ENCODE measurements around the gene BID. TPM values are rescaled to one million over a fixed set of nuclear protein-coding genes. Genes with fewer than 3 reads are reported as not detected.
"Not testable (repeated sequence)": the region's sequence is repeated elsewhere in the genome, so short reads cannot be mapped to it uniquely, and the experiment has no call there.

BID gene
- total and polyA plus RNA-seq, 4 experiments from 2014 or later: 22.0 to 104 (median 47.7) TPM

- Histone ChIP-seq H3K27ac (ENCODE audit: low read depth, low read length) (no peak overlapping the region), H3K36me3 (ENCODE audit: insufficient read depth, low read length) (no peaks in the 10 kb centered on the region), H3K27me3 (ENCODE audit: insufficient read depth, low read length) (no peaks in the 10 kb centered on the region), H3K4me3 (ENCODE audit: low read length in 2 of 2) (no peak overlapping the region), H3K4me1 (ENCODE audit: insufficient read depth, low read length) (peaks cover 48% of the 10 kb centered on the region), H3K9me3 (ENCODE audit: control insufficient read depth in 1 of 2, low read length in 2 of 2) (no peaks in the 10 kb centered on the region)
- H3K27ac Mint-ChIP-seq: peak overlapping the region in 5 of 7 donors; percentile 22 to 72 (median 48)
- intact Hi-C loops (cut with micrococcal nuclease): no loop called here
- H3K36me3 Mint-ChIP-seq: peaks cover 0 to 5% of the 10 kb centered on the region in 2 donors
- no peaks in the 10 kb centered on the region for H3K9me3 Mint-ChIP-seq
- ChIA-PET CTCF (ENCODE audit: partially characterized antibody) (interaction anchor here (1.1 to 6.8 kb wide), 2 partner anchors 16 to 28 kb away, joined by 4 to 58 read pairs; no protein-coding TSS in a partner anchor), POLR2A (ENCODE audit: partially characterized antibody) (interaction anchor here (1.9 kb wide), 1 partner anchor 10 kb away, joined by 13 read pairs; no protein-coding TSS in a partner anchor)
- peaks cover 31 to 76% (median 49%) of the 10 kb centered on the region in 4 donors for H3K4me1 Mint-ChIP-seq
- H3K27me3 Mint-ChIP-seq: no peaks in the 10 kb centered on the region
- peak overlapping the region in 1 of 8 donors; percentile 25 for H3K4me3 Mint-ChIP-seq
- no peak for DNase-seq
These were observed 4.6 kb downstream of the BID start for GRCh38 chr22:17769716-17770082.

GRCh38 chr22:17769013-17769715 lies 5.1 kb downstream of the BID start:
- Mint-ChIP-seq H3K4me1 (peaks cover 36 to 80% (median 53%) of the 10 kb centered on the region in 4 donors), H3K27ac (peak overlapping the region in 3 of 7 donors; percentile 22 to 69 (median 23)), H3K27me3 (no peaks in the 10 kb centered on the region), H3K4me3 (peak overlapping the region in 1 of 8 donors; percentile 20), H3K36me3 (peaks cover 0 to 5% of the 10 kb centered on the region in 2 donors), H3K9me3 (no peaks in the 10 kb centered on the region)
- H3K27ac ChIP-seq (ENCODE audit: low read depth, low read length): no peak overlapping the region
- CTCF ChIA-PET (ENCODE audit: partially characterized antibody): interaction anchor here (1.4 to 6.8 kb wide), 3 partner anchors 15 to 17 kb away, joined by 3 to 58 read pairs (median 17); no protein-coding TSS in a partner anchor
- intact Hi-C loops (cut with micrococcal nuclease): no loop called here
- peaks cover 46% of the 10 kb centered on the region for H3K4me1 ChIP-seq (ENCODE audit: insufficient read depth, low read length)
- no peak overlapping the region for H3K4me3 ChIP-seq (ENCODE audit: low read length in 2 of 2)
- H3K36me3 ChIP-seq (ENCODE audit: insufficient read depth, low read length): no peaks in the 10 kb centered on the region
- POLR2A ChIA-PET (ENCODE audit: partially characterized antibody): interaction anchor here (1.9 kb wide), 1 partner anchor 11 kb away, joined by 13 read pairs; no protein-coding TSS in a partner anchor
- no peak for DNase-seq
- no peaks in the 10 kb centered on the region for H3K9me3 ChIP-seq (ENCODE audit: control insufficient read depth in 1 of 2, low read length in 2 of 2)
- H3K27me3 ChIP-seq (ENCODE audit: insufficient read depth, low read length): no peaks in the 10 kb centered on the region

- no peaks in the 10 kb centered on the region for H3K36me3 ChIP-seq (ENCODE audit: insufficient read depth, low read length)
- ChIA-PET POLR2A (ENCODE audit: partially characterized antibody) (interaction anchor here (0.6 to 2.0 kb wide), 7 partner anchors 10 to 310 kb away, joined by 3 to 9 read pairs (median 4); partner anchors contain the start of gene PEX26), CTCF (ENCODE audit: partially characterized antibody) (interaction anchor here (1.2 to 3.1 kb wide), 8 partner anchors 11 to 24 kb away, joined by 3 to 17 read pairs (median 7); no protein-coding TSS in a partner anchor)
- Mint-ChIP-seq H3K36me3 (peaks cover 0 to 3% of the 10 kb centered on the region in 2 donors), H3K4me3 (peak overlapping the region; percentile 65 to 91 (median 78)), H3K9me3 (no peaks in the 10 kb centered on the region), H3K4me1 (peaks cover 30 to 71% (median 46%) of the 10 kb centered on the region in 4 donors), H3K27me3 (no peaks in the 10 kb centered on the region), H3K27ac (peak overlapping the region; percentile 69 to 97 (median 91))
- H3K9me3 ChIP-seq (ENCODE audit: control insufficient read depth in 1 of 2, low read length in 2 of 2): no peaks in the 10 kb centered on the region
- H3K4me3 ChIP-seq (ENCODE audit: low read length in 2 of 2): no peak overlapping the region
- intact Hi-C loops (cut with micrococcal nuclease): loop anchor here (1.0 kb wide), 1 partner anchor 10 kb away; no protein-coding TSS in a partner anchor
- peak; percentile 66 to 75 (median 67) for DNase-seq
- peak overlapping the region; percentile 42 for H3K27ac ChIP-seq (ENCODE audit: low read depth, low read length)
- no peaks in the 10 kb centered on the region for H3K27me3 ChIP-seq (ENCODE audit: insufficient read depth, low read length)
- H3K4me1 ChIP-seq (ENCODE audit: insufficient read depth, low read length): peaks cover 36% of the 10 kb centered on the region
These were observed 6.8 kb downstream of the BID start for GRCh38 chr22:17767233-17768065.

DNA sequence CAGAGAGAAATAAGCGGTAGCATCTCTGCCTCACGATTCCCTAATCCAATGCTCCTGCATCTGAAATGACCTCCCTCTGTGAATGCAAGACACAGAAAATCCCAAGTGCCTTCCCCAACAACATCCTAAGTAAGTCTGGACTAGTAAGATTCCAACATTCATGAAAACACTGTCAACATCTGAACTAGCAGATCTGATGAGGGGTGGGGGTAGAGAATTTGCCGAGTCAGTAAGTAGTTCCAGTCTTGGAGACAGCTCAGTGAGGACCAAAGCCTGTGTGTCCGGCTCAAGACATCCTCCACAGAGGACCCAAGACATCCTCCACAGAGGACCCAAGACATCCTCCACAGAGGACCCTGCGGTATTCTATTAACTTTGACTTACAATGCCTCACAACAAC lies 9.4 kb downstream of the BID start:
- H3K27ac Mint-ChIP-seq: peak overlapping the region in 3 of 7 donors; percentile 30 to 85 (median 52)
- peaks cover 19% of the 10 kb centered on the region for H3K4me1 ChIP-seq (ENCODE audit: insufficient read depth, low read length)
- POLR2A ChIA-PET (ENCODE audit: partially characterized antibody): interaction anchor here (0.8 to 1.5 kb wide), 5 partner anchors 9 to 20 kb away, joined by 3 to 10 read pairs (median 3); no protein-coding TSS in a partner anchor
- H3K36me3 Mint-ChIP-seq; H3K27me3 Mint-ChIP-seq; DNase-seq; H3K4me3 ChIP-seq (ENCODE audit: low read length in 2 of 2); H3K9me3 ChIP-seq (ENCODE audit: control insufficient read depth in 1 of 2, low read length in 2 of 2); H3K9me3 Mint-ChIP-seq; H3K36me3 ChIP-seq (ENCODE audit: insufficient read depth, low read length); intact Hi-C loops (cut with micrococcal nuclease); H3K27me3 ChIP-seq (ENCODE audit: insufficient read depth, low read length); H3K27ac ChIP-seq (ENCODE audit: low read depth, low read length): not testable (repeated sequence)
- peaks cover 25 to 62% (median 37%) of the 10 kb centered on the region in 4 donors for H3K4me1 Mint-ChIP-seq
- CTCF ChIA-PET (ENCODE audit: partially characterized antibody): interaction anchor here (1.1 to 3.1 kb wide), 5 partner anchors 10 to 27 kb away, joined by 3 to 20 read pairs (median 9); no protein-coding TSS in a partner anchor
- peak overlapping the region in 1 of 8 donors; percentile 1 for H3K4me3 Mint-ChIP-seq

DNA sequence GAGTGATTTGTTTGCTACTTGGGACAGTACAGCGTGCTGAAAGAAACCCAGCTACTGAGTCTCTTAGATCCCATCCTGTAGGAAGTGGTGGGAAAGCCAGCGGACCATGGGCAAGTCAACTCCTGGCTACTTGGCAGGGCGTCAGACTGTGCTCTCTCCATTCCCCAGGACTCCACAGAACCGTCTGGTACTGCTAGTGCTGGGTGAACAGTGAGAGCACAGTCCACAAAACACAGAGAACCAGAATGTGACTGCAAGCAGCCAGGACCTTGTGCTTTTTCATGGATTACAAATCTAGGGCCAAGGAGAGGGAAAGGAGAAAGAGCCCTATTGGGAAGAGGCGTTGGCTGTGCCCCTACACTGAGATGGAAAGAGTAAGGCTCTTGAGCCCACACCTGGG lies 10.2 kb downstream of the BID start:
- intact Hi-C loops (cut with micrococcal nuclease): no loop called here
- Mint-ChIP-seq H3K27ac (peak overlapping the region in 4 of 7 donors; percentile 6 to 85 (median 52)), H3K9me3 (no peaks in the 10 kb centered on the region), H3K4me1 (peaks cover 25 to 55% (median 33%) of the 10 kb centered on the region in 4 donors), H3K4me3 (no peak overlapping the region), H3K27me3 (no peaks in the 10 kb centered on the region), H3K36me3 (peaks cover 3 to 4% of the 10 kb centered on the region in 2 donors)
- POLR2A ChIA-PET (ENCODE audit: partially characterized antibody): no interaction called here
- no peaks in the 10 kb centered on the region for H3K9me3 ChIP-seq (ENCODE audit: control insufficient read depth in 1 of 2, low read length in 2 of 2)
- no peaks in the 10 kb centered on the region for H3K27me3 ChIP-seq (ENCODE audit: insufficient read depth, low read length)
- H3K4me3 ChIP-seq (ENCODE audit: low read length in 2 of 2): no peak overlapping the region
- no peak overlapping the region for H3K27ac ChIP-seq (ENCODE audit: low read depth, low read length)
- CTCF ChIA-PET (ENCODE audit: partially characterized antibody): interaction anchor here (1.9 to 3.1 kb wide), 2 partner anchors 9 to 21 kb away, joined by 9 to 16 read pairs; no protein-coding TSS in a partner anchor
- DNase-seq: no peak
- H3K4me1 ChIP-seq (ENCODE audit: insufficient read depth, low read length): peaks cover 19% of the 10 kb centered on the region
- H3K36me3 ChIP-seq (ENCODE audit: insufficient read depth, low read length): no peaks in the 10 kb centered on the region

DNA sequence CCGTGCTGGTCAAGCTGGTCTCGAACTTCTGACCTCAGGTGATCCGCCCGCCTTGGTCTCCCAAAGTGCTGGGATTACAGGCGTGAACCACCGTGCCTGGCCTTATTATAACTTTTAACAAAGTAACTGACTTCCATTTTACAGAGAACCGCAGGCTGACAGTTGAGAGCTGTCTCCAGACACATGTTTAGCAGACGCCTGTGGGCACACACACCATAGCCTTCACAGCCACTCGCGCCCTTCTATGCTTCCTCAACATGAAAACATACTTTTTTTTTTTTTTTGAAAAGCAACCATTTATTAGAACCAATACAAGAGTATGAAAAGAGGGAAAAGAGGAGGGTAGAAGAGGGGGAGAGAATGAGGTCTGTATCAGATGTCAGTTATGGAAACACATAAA lies 10.8 kb downstream of the BID start:
- H3K27me3 ChIP-seq (ENCODE audit: insufficient read depth, low read length); H3K9me3 Mint-ChIP-seq; H3K27ac Mint-ChIP-seq; H3K36me3 ChIP-seq (ENCODE audit: insufficient read depth, low read length); H3K9me3 ChIP-seq (ENCODE audit: control insufficient read depth in 1 of 2, low read length in 2 of 2); DNase-seq; H3K4me3 Mint-ChIP-seq; H3K36me3 Mint-ChIP-seq; intact Hi-C loops (cut with micrococcal nuclease); H3K4me3 ChIP-seq (ENCODE audit: low read length in 2 of 2); H3K27me3 Mint-ChIP-seq; H3K27ac ChIP-seq (ENCODE audit: low read depth, low read length): not testable (repeated sequence)
- ChIA-PET POLR2A (ENCODE audit: partially characterized antibody) (interaction anchor here (0.6 kb wide), 1 partner anchor 14 kb away, joined by 3 read pairs; no protein-coding TSS in a partner anchor), CTCF (ENCODE audit: partially characterized antibody) (interaction anchor here (0.6 kb wide), 1 partner anchor 21 kb away, joined by 3 read pairs; no protein-coding TSS in a partner anchor)
- peaks cover 18% of the 10 kb centered on the region for H3K4me1 ChIP-seq (ENCODE audit: insufficient read depth, low read length)
- H3K4me1 Mint-ChIP-seq: peaks cover 27 to 54% (median 33%) of the 10 kb centered on the region in 4 donors

All from CD4-positive, alpha-beta memory T cell (primary cell).